ENCODE data around the gene MARK4.
"Not testable (repeated sequence)": the region's sequence is repeated elsewhere in the genome, so short reads cannot be mapped to it uniquely, and the experiment has no call there.

The MARK4 gene

DNA sequence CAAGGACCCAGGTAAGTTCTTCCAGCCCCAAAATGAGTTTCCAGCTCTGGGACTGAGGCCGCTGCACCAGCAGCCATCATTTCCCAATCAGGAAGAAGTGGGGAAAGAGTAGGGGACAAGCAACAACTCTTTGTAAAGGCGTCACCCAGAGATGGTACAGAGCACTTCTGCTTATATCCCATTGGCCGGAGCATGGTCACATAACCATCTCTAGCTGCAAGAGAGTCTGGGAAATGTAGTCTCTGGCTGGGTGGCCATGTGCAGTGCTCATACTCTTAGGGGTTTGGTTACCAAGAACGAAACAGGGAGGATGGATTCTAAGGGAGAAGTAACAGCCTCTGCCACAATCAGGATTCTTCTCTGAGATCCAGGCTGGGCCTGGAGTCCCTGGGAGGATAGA is 45.3 kb downstream of the MARK4 start:
- no peak for DNase-seq
- TF ChIP-seq GATA1 (IDR thresholded peaks at IDR 0.05; ENCODE audit: low read depth, low read length) (no peak), POLR2A (IDR thresholded peaks at IDR 0.05; ENCODE audit: low read length) (no peak)

DNA sequence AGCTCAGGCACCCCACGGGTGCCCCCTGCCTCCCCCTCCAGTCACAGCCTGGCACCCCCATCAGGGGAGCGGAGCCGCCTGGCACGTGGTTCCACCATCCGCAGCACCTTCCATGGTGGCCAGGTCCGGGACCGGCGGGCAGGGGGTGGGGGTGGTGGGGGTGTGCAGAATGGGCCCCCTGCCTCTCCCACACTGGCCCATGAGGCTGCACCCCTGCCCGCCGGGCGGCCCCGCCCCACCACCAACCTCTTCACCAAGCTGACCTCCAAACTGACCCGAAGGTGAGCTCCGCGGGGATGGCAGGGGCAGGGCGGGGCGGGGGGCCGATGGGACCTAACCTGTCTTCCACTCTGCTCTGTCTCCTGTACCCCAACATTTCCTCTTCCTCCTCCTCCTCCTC is 46.6 kb downstream of the MARK4 start:
- DNase-seq = no peak
- TF ChIP-seq POLR2A (IDR thresholded peaks at IDR 0.05; ENCODE audit: low read length) (no peak), GATA1 (IDR thresholded peaks at IDR 0.05; ENCODE audit: low read depth, low read length) (no peak)

DNA sequence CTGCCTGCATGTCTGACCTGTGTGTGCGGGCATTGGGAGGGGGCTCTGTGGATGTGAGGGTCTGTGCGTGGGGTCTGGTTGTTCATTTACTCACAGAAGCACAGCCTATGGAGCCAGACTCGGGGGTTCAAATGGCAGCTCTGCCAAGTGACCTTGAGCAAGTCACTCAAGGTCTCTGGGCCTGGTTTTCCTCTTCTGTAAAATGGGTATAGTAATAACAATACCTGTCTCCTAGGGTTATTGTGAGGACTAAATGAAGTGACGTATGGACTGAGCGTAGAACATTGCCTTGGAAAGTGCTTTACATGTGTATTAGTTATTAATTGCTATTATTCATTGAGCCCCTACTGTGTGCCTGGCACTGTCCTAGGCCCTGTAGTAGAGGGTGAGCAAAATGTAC is 47.2 kb downstream of the MARK4 start:
- no peak for DNase-seq
- TF ChIP-seq GATA1 (IDR thresholded peaks at IDR 0.05; ENCODE audit: low read depth, low read length) = no peak
- TF ChIP-seq POLR2A (IDR thresholded peaks at IDR 0.05; ENCODE audit: low read length) = no peak

DNA sequence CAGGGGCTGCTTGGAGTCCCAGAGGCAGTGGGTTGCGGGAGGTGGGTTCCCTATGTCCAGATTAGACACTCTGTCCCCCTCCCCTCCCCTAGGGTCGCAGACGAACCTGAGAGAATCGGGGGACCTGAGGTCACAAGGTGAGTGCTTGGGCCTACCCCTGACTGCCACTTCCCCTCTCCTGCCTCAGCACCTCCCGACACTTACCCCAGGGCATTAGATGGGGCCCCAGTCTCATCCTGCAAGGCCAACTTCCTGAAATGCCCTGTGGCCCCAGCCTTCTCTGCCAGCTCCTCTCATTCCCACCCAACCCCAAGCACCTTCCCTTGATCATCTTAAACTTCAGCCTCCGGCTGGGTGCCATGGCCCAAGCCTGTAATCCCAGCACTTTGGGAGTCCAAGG is 48.6 kb downstream of the MARK4 start:
- no peak for DNase-seq
- TF ChIP-seq GATA1 (IDR thresholded peaks at IDR 0.05; ENCODE audit: low read depth, low read length) (no peak), POLR2A (IDR thresholded peaks at IDR 0.05; ENCODE audit: low read length) (no peak)

DNA sequence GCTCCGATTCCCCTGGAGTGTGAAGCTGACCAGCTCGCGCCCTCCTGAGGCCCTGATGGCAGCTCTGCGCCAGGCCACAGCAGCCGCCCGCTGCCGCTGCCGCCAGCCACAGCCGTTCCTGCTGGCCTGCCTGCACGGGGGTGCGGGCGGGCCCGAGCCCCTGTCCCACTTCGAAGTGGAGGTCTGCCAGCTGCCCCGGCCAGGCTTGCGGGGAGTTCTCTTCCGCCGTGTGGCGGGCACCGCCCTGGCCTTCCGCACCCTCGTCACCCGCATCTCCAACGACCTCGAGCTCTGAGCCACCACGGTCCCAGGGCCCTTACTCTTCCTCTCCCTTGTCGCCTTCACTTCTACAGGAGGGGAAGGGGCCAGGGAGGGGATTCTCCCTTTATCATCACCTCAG is 51.3 kb downstream of the MARK4 start:
- no peak for DNase-seq

DNA sequence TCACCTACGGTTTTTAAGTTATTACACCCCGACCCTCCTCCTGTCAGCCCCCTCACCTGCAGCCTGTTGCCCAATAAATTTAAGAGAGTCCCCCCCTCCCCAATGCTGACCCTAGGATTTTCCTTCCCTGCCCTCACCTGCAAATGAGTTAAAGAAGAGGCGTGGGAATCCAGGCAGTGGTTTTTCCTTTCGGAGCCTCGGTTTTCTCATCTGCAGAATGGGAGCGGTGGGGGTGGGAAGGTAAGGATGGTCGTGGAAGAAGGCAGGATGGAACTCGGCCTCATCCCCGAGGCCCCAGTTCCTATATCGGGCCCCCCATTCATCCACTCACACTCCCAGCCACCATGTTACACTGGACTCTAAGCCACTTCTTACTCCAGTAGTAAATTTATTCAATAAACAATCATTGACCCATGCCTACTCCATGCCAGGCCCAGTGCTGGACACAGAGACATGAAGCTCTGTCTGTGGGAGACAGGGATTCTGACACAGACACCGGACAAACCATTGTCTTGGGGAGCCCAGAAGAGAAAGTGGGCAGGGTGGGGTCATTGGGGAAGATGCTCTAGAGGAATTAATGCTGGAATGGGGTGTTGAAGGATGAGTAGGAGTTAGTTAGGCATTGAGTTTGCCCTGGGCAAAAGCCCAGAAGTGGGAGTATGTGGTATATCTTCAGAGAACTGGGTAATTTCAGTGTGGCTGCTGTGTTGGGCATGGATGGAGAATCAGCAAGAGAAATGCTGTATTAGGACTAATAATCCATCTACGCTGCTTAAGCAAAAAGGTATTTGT is 52.4 kb downstream of the MARK4 start:
- TF ChIP-seq GATA1 (IDR thresholded peaks at IDR 0.05; ENCODE audit: low read depth, low read length) = no peak
- no peak for TF ChIP-seq POLR2A (IDR thresholded peaks at IDR 0.05; ENCODE audit: low read length)
- no peak for DNase-seq

More for the DNA sequence above, 51.3 kb downstream of the MARK4 start:
- no peak for TF ChIP-seq POLR2A (IDR thresholded peaks at IDR 0.05; ENCODE audit: low read length)
- no peak for TF ChIP-seq GATA1 (IDR thresholded peaks at IDR 0.05; ENCODE audit: low read depth, low read length)

DNA sequence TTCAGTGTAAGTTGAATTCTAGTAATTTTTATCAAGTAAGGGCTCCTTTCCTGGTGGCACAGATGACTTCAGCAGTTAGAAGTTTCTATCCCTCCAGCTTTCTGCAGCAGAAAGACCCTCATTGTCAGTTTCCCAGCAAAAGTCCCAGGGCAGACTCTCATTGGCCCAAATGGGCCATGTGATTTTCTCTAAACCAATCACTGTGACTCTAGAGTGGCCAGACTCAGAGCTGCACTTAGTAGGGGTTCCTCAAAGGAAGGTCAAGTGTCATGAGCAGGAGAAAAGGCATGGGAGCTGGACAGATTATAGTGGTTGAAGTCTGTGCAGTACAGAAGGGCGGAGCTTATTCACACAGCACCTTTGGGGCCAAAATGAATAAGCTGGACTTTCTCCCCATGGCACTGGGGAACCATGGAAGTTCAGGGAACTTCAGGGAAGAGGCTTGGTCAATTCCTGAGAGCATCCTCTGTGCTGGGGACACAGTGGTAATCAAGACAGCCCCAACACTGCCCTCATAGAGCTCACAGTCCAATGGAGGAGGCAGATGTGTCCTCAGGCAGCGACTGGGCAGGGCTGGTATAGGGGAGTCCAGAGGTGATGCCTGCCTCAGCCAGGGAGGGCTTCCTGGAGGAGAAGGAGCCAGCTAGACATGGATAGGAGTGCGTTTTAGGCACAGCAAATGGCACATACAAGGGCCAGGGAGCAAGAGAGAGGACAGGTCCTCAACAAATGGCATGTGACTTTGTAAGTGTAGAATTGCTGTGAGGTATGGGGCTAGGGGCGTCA is 53.3 kb downstream of the MARK4 start:
- DNase-seq = no peak
- TF ChIP-seq POLR2A (IDR thresholded peaks at IDR 0.05; ENCODE audit: low read length) (no peak), GATA1 (IDR thresholded peaks at IDR 0.05; ENCODE audit: low read depth, low read length) (no peak)

DNA sequence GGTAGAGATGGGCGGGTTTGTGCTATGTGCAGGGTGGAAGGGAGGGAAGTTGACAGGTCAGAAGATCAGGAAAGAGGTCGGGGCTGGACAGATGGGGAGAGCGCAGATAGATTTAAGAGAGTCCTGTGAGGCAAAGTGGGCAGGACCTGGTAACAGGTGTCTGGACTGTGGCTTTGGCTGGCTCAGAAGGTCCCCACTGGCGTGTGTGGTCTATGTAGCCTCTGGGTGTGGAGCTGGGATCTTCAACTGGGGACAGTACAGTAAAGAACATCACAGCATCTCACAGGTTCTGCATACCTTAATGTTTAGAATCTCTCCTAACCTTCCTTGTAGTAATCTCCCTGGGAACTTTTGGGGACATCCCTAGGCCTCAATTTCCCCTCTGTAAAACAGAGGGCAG is 53.9 kb downstream of the MARK4 start:
- no peak for DNase-seq
- TF ChIP-seq GATA1 (IDR thresholded peaks at IDR 0.05; ENCODE audit: low read depth, low read length) = no peak
- no peak for TF ChIP-seq POLR2A (IDR thresholded peaks at IDR 0.05; ENCODE audit: low read length)

DNA sequence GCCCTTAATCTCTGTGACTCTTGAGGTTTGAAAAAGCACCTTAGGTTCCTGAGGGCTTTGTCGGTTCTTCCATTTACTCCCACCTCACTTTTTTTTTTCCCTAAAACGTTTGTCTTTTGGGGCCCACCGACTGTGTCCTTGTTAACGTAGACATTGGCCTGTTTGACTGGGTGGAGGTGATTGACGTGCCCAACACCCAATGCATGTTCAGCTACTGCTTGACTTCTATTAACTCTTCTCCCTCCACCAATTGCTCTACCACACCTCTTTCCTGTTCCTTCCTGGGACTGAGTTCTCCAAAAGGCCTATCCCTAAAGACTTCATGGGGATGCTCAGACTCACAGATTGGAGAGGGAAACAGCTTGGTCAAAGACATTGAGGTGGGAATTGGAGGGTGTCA is 54.4 kb downstream of the MARK4 start:
- no peak for DNase-seq
- no peak for TF ChIP-seq GATA1 (IDR thresholded peaks at IDR 0.05; ENCODE audit: low read depth, low read length)
- no peak for TF ChIP-seq POLR2A (IDR thresholded peaks at IDR 0.05; ENCODE audit: low read length)

DNA sequence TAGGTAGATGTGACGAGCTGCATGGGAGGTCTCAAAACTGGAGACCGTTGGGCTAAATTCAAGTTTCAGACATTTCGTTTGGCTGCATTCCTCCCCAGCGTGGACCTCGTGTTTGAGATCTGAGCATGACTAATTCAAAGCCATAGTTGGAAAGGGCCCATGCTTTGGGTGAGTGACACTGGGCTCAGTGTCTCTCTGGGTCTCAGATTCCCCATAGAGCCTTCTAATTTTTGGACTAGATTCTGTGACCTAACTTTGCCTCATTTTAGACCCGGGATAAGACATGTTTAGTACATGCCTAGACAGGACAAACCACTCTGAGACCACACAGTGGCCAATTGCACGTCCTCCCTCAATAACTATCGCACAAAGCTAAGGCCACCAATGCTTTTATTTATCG is 55.0 kb downstream of the MARK4 start:
- TF ChIP-seq POLR2A (IDR thresholded peaks at IDR 0.05; ENCODE audit: low read length) = no peak
- no peak for TF ChIP-seq GATA1 (IDR thresholded peaks at IDR 0.05; ENCODE audit: low read depth, low read length)
- no peak for DNase-seq

DNA sequence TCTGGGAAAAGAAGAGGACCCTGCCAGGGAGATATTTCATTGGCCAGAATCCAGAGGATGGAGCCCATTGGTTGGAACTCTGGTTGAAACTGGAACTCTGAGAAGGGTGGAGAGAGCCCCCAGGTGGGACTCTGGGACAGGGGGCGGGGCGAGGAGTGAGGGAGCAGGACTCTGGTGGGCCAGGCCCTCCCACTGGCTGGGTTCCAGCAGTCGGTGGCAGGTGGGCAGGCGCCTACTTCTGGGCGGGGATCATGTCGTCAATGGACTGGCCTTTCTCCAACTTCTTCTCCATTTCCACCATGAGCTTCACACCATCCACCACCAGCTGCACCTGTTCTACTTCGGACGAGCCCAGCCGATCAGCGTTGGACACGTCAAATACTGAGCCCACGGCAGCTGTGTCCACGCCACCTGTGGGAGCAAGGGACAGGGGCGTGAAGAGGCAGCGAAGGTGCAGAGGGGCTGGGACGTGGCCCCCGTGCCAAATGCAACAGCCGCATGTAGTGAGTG is 55.5 kb downstream of the MARK4 start:
- no peak for DNase-seq

DNA sequence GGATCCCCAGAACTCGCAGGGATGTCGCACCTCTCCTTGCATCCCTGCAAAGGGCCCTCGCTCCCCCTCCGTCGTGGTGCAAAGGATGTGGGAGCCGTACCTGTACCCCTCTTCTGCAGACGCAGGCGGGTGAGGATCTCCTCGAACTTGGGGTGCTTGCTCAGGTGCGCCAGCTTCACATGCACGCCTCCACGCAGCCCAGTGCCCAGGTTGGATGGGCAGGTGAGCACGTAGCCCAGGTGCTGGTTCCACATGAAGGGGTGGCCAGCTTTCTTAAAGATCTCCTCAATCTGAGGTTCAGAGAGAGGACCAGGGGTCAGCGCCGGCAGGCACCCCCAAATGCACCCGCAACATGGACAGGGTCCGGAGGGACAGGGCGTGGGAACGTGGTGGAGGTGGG is 56.3 kb downstream of the MARK4 start:
- DNase-seq = no peak
- TF ChIP-seq POLR2A (IDR thresholded peaks at IDR 0.05; ENCODE audit: low read length) = no peak
- no peak for TF ChIP-seq GATA1 (IDR thresholded peaks at IDR 0.05; ENCODE audit: low read depth, low read length)

More for the DNA sequence above, 55.5 kb downstream of the MARK4 start:
- TF ChIP-seq POLR2A (IDR thresholded peaks at IDR 0.05; ENCODE audit: low read length) (no peak), GATA1 (IDR thresholded peaks at IDR 0.05; ENCODE audit: low read depth, low read length) (no peak)

DNA sequence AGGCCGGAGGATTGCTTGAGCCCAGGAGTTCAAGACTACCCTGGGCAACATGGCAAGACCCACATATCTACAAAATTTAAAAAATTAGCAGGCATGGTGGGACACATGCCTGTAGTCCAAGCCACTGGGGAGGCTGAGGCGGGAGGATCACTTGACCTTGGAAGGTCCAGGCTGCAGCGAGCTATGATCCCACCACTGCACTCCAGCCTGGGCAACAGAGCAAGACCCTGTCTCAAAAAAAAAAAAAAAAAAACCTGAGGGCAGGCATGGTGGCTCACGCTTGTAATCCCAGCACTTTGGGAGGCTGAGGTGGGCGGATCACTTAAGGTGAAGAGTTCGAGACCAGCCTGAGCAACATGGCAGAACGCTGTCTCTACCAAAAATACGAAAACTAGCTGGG is 58.3 kb downstream of the MARK4 start:
- DNase-seq = not testable (repeated sequence)

DNA sequence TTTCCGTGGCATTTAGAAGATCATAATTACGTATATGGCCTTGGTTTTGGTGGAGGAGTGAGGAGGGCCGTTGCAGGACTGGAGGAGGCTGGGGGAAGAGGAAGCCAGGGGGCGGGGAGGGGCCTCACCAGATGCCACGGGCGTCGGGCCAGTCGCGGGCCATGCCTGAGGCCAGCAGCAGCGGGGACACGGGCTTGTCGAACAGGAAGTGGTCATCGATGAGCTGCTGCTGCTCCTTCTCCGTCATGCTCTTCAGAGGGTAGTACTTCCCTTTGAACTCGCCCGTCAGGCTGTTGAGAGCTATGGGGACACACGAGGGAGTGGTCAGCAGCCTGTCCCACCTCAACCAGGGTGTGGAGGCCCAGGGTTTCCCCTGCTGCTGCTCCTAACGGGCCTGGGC is 60.5 kb downstream of the MARK4 start:
- no peak for DNase-seq
- TF ChIP-seq POLR2A (IDR thresholded peaks at IDR 0.05; ENCODE audit: low read length) (no peak), GATA1 (IDR thresholded peaks at IDR 0.05; ENCODE audit: low read depth, low read length) (no peak)

DNA sequence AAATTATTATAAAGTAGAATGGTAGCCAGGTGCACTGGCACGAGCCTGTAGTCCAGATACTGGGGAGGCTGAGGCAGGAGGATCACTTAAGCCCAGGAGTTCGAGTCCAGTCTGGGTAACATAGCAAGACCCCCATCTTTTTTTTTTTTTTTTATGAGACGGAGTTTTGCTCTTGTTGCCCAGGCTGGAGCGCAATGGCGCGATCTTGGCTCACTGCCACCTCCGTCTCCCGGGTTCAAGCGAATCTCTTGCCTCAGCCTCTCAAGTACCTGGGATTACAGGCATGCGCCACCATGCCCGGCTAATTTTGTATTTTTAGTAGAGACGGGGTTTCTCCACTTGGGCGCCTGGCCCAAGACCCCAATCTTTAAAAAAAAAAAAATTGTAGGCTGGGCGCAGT is 61.2 kb downstream of the MARK4 start:
- DNase-seq = not testable (repeated sequence)

Data from erythroblast (primary cell).